Measurements from ENCODE around the gene OR6F1. TPM values are rescaled to one million over a fixed set of nuclear protein-coding genes. Genes with fewer than 3 reads are reported as not detected.
A peak's percentile ranks its signal among the peaks of the same experiment; 100 is the strongest.
"Not testable (repeated sequence)": the region's sequence is repeated elsewhere in the genome, so short reads cannot be mapped to it uniquely, and the experiment has no call there.

Gene OR6F1
- total RNA-seq, 1 experiment from 2014 or later, result not detected

DNA sequence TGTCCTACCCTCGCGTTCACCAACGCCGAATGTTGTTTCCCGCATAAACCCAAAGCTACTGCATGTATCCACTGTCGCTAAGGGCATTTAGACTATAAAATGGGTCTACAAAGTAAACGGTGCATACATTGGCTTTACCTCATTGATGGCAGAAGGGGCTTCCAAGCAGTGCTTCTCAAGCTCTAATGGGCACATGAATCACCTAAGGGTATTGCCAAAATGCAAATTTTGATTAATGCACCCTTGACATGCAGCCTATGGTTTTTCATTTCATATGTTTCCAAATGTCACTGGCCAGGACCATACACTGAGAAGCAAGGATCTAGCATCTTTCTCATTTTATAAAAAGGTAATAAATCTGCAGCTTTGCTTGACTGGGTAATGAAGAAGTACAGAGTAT is 2.7 kb downstream of the OR6F1 start:
- no peaks in the 10 kb centered on the region for H3K36me3 ChIP-seq (ENCODE audit: low read depth, low read length)
- H3K27me3 ChIP-seq (ENCODE audit: low read length), result no peaks in the 10 kb centered on the region
- no peaks in the 10 kb centered on the region for H3K9me2 ChIP-seq (replicated peaks; ENCODE audit: low read length)
- no peak overlapping the region for H2AFZ ChIP-seq (ENCODE audit: low read length)
- DNase-seq (no peak), ATAC-seq (no peak)
- no peaks in the 10 kb centered on the region for H3K79me2 ChIP-seq (ENCODE audit: low read length)
- TF ChIP-seq EZH2 (IDR thresholded peaks at IDR 0.05; ENCODE audit: low read length, unreplicated experiment) (no peak), EZH2phosphoT487 (IDR thresholded peaks at IDR 0.05; ENCODE audit: borderline replicate concordance, low read length) (no peak)
- TF ChIP-seq, protein P1, sequence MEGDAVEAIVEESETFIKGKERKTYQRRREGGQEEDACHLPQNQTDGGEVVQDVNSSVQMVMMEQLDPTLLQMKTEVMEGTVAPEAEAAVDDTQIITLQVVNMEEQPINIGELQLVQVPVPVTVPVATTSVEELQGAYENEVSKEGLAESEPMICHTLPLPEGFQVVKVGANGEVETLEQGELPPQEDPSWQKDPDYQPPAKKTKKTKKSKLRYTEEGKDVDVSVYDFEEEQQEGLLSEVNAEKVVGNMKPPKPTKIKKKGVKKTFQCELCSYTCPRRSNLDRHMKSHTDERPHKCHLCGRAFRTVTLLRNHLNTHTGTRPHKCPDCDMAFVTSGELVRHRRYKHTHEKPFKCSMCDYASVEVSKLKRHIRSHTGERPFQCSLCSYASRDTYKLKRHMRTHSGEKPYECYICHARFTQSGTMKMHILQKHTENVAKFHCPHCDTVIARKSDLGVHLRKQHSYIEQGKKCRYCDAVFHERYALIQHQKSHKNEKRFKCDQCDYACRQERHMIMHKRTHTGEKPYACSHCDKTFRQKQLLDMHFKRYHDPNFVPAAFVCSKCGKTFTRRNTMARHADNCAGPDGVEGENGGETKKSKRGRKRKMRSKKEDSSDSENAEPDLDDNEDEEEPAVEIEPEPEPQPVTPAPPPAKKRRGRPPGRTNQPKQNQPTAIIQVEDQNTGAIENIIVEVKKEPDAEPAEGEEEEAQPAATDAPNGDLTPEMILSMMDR (conservative IDR thresholded peaks at IDR 0.05; ENCODE audit: low read depth, low read length), result no peak
- no peaks in the 10 kb centered on the region for H3F3A ChIP-seq (ENCODE audit: low read length, unreplicated experiment)
- no peaks in the 10 kb centered on the region for H3K4me1 ChIP-seq (ENCODE audit: insufficient read depth, low read length)
- H3K27ac ChIP-seq (ENCODE audit: low read length), result no peak overlapping the region
- intact Hi-C loops (cut with micrococcal nuclease), result no loop called here
- no peak overlapping the region for H3K4me3 ChIP-seq (ENCODE audit: low read length)
- no peaks in the 10 kb centered on the region for H3K9me3 ChIP-seq (ENCODE audit: low read length)
- H4K20me1 ChIP-seq (ENCODE audit: low read length), result no peaks in the 10 kb centered on the region
- POLR2A ChIA-PET (ENCODE audit: unreplicated experiment), result no interaction called here
- H3K9ac ChIP-seq (ENCODE audit: low read length), result no peak overlapping the region
- H3K4me2 ChIP-seq (ENCODE audit: low read length), result no peak overlapping the region
- CTCF ChIA-PET, result no interaction called here
- no TSS peak for BruUV-seq (replicated peaks)

DNA sequence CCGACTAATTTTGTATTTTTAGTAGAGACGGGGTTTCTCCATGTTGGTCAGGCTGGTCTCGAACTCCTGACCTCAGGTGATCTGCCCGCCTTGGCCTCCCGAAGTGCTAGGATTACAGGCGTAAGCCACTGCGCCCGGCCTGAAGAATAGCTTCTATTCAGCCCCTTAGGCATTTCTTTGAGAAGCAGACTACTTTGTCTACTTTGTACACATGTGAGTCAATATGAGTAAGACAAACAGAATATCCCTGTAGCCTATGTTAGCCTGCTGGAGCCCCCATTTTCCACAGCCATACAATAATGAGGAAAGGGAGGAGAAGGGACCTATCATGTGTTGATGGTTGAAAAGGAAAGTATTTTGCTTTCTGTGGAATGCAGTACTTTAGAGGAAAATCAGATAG is 5.8 kb downstream of the OR6F1 start:
- BruUV-seq (replicated peaks); H3K9me3 ChIP-seq (ENCODE audit: low read length); H4K20me1 ChIP-seq (ENCODE audit: low read length); H3K36me3 ChIP-seq (ENCODE audit: low read depth, low read length); POLR2A ChIA-PET (ENCODE audit: unreplicated experiment); H3F3A ChIP-seq (ENCODE audit: low read length, unreplicated experiment); H3K27me3 ChIP-seq (ENCODE audit: low read length); H3K79me2 ChIP-seq (ENCODE audit: low read length); CTCF ChIA-PET; H3K9me2 ChIP-seq (replicated peaks; ENCODE audit: low read length); H3K4me2 ChIP-seq (ENCODE audit: low read length); intact Hi-C loops (cut with micrococcal nuclease); H3K27ac ChIP-seq (ENCODE audit: low read length); H3K4me1 ChIP-seq (ENCODE audit: insufficient read depth, low read length); H3K9ac ChIP-seq (ENCODE audit: low read length); H2AFZ ChIP-seq (ENCODE audit: low read length); H3K4me3 ChIP-seq (ENCODE audit: low read length): not testable (repeated sequence)
- peak; percentile 97 for ATAC-seq
- peak; percentile 80 for DNase-seq

DNA sequence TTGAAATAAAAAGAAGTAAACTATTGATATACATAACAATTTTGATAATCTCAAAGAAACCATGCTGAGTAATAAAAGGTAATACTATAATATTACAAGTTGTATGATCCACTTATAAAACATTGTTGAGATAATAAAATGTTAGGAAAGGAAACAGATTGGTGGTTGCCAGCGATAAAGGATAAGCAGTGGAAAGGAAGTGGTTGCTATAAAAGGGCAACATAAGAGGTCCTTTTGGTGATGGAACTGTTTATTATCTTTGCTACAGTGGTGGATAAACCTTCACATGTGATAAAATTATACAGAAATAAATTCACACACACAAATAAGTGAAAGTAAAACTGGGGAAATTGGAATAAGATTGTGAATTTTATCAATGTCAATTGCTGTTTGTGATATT is 15.1 kb downstream of the OR6F1 start:
- Histone ChIP-seq H3K9ac (ENCODE audit: low read length) (no peak overlapping the region), H3K4me2 (ENCODE audit: low read length) (no peak overlapping the region), H2AFZ (ENCODE audit: low read length) (no peak overlapping the region), H3K79me2 (ENCODE audit: low read length) (no peaks in the 10 kb centered on the region), H3K4me1 (ENCODE audit: insufficient read depth, low read length) (no peaks in the 10 kb centered on the region), H4K20me1 (ENCODE audit: low read length) (no peaks in the 10 kb centered on the region), H3F3A (ENCODE audit: low read length, unreplicated experiment) (no peaks in the 10 kb centered on the region), H3K27me3 (ENCODE audit: low read length) (no peaks in the 10 kb centered on the region), H3K4me3 (ENCODE audit: low read length) (no peak overlapping the region), H3K36me3 (ENCODE audit: low read depth, low read length) (no peaks in the 10 kb centered on the region), H3K27ac (ENCODE audit: low read length) (no peak overlapping the region), H3K9me2 (replicated peaks; ENCODE audit: low read length) (no peaks in the 10 kb centered on the region), H3K9me3 (ENCODE audit: low read length) (no peaks in the 10 kb centered on the region)
- TF ChIP-seq, protein P1 (conservative IDR thresholded peaks at IDR 0.05; ENCODE audit: low read depth, low read length), result no peak
- TF ChIP-seq EZH2 (IDR thresholded peaks at IDR 0.05; ENCODE audit: low read length, unreplicated experiment) (no peak), EZH2phosphoT487 (IDR thresholded peaks at IDR 0.05; ENCODE audit: borderline replicate concordance, low read length) (no peak)
- CTCF ChIA-PET, result no interaction called here
- ATAC-seq (no peak), DNase-seq (no peak)
- POLR2A ChIA-PET (ENCODE audit: unreplicated experiment), result no interaction called here
- intact Hi-C loops (cut with micrococcal nuclease), result no loop called here
- BruUV-seq (replicated peaks), result no TSS peak

Data from PC-3 (cell line).